Upper lobe of left lung (tissue), 6 donors: Measurements from ENCODE around the gene TMEM107. TPM values are rescaled to one million over a fixed set of nuclear protein-coding genes. Genes with fewer than 3 reads are reported as not detected.
A peak's percentile ranks its signal among the peaks of the same experiment; 100 is the strongest.

Experiments used
- ATAC-seq, 2 donors: fragments of 200-7000 bp; cut with Tn5 transposase; one replicate each; pipeline ENCODE4 v1.9.1; 2022; ENCODE audit warnings: mild to moderate bottlenecking in 2 of 2, moderate library complexity in 2 of 2; ENCODE audit not compliant: low FRiP score in 2 of 2
- DNase-seq, 2 donors: peaks; one replicate each; pipeline ENCODE4 v3.0.0-alpha.2; 2019 to 2020
- H3K27ac ChIP-seq, 4 donors: fragments of 200-600 bp; sonication (generic); one replicate each; pipeline ENCODE4 v1.5.1; 2016 to 2019
- H3K27me3 ChIP-seq, 4 donors: fragments of 200-600 bp; sonication (generic); one replicate each; pipeline ENCODE4 v1.5.1; 2017 to 2019
- H3K36me3 ChIP-seq, 4 donors: fragments of 200-600 bp; sonication (generic); one replicate each; pipeline ENCODE4 v1.5.1; 2016 to 2019
- H3K4me1 ChIP-seq, 4 donors: fragments of 200-600 bp; sonication (generic); one replicate each; pipeline ENCODE4 v1.5.1; 2018 to 2019
- H3K4me3 ChIP-seq, 4 donors: fragments of 200-600 bp; sonication (generic); one replicate each; pipeline ENCODE4 v1.5.1; 2017 to 2019; ENCODE audit warnings: mild to moderate bottlenecking in 2 of 4, moderate library complexity in 1 of 4
- H3K9me3 ChIP-seq, 4 donors: fragments of 200-600 bp; sonication (generic); one replicate each; pipeline ENCODE4 v1.5.1; 2018 to 2019
- EP300 ChIP-seq, 4 donors: sonication (generic); formaldehyde crosslinking; IDR thresholded peaks; one replicate each; pipeline ENCODE4 v1.5.1; 2017; ENCODE audit warnings: antibody characterized with exemption in 4 of 4, control low read depth in 2 of 4
- POLR2A ChIP-seq, 4 donors: fragments of 450-650 bp; IDR thresholded peaks; one replicate each; pipeline ENCODE4 v1.5.1; 2016 to 2017; ENCODE audit warnings: antibody characterized with exemption in 4 of 4, mild to moderate bottlenecking in 2 of 4
- POLR2AphosphoS5 ChIP-seq, 2 donors: sonication (generic); formaldehyde crosslinking; IDR thresholded peaks; one replicate each; pipeline ENCODE4 v1.5.1; 2017; ENCODE audit warnings: antibody characterized with exemption in 2 of 2
- WGBS, 2 donors: methylation state at CpG; one replicate each; pipeline ENCODE4 v1.1.5; 2017 to 2018; 5-methylcytosine and 5-hydroxymethylcytosine counted together
- total RNA-seq, 6 donors: library from RNA; depleted of rRNA in 4 of 6; stranded (reverse); fragments of >200 nt in 4 of 6; gene quantifications; one replicate each; pipeline versions ENCODE4 v1.1.0 to v1.2.1, GENCODE V29; 2016 to 2021
- TF ChIP-seq, protein P1 (sequence below), 6 experiments: fragments of 450-650 bp in 4 of 6; fragments of 200-600 bp in 2 of 6; sonication (generic) in 2 of 6; IDR thresholded peaks; one replicate each; pipeline ENCODE4 v1.5.1; 2016 to 2019; ENCODE audit warnings: antibody characterized with exemption in 6 of 6
- donor health status: DM: no; HTN: no; CAD: no; lungs with moderate emphysema.
- donor health status: DM: no; HTN: yes; CAD: no; lungs with severe emphysema.

The TMEM107 gene
- total RNA-seq, 6 donors from 2014 or later: 11.5 to 32.5 (median 17.3) TPM

DNA sequence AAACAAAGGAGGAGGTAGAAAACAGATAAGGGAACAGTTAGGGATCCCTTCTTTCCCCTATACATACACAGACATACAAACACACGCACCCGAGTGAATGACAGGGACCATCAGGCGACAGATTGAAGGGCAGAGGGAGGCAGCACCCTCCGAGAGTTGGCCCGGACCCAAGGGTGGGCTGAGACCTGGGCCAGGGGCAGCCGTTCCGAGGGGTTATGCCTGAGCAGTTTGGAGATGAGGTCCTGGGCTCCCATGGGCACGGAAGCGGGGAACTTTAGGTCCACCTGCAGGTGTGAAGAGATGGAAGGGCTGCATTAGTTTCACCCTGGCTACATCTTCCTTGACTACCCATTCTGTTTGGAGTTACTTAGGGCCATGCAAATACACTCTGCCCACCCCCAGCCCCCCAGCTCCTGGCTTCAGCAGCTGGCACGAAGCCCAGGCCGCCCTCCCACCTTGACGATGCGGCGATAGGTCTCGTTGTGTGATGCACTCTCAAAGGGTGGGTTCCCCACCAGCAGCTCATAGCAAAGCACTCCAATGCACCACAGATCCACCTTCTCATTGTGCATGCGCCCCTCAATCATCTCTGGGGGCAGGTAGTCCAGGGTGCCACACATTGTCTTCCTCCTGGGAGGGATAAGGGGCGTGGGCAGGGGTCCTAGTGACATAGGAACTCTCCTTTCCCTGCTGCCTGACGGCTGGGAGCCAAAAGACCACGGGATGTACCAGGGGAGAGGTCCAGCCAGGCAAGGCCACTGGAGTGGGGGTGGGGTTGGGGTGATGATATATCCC, 28.8 kb upstream of the TMEM107 start:
- TF ChIP-seq, protein P1, sequence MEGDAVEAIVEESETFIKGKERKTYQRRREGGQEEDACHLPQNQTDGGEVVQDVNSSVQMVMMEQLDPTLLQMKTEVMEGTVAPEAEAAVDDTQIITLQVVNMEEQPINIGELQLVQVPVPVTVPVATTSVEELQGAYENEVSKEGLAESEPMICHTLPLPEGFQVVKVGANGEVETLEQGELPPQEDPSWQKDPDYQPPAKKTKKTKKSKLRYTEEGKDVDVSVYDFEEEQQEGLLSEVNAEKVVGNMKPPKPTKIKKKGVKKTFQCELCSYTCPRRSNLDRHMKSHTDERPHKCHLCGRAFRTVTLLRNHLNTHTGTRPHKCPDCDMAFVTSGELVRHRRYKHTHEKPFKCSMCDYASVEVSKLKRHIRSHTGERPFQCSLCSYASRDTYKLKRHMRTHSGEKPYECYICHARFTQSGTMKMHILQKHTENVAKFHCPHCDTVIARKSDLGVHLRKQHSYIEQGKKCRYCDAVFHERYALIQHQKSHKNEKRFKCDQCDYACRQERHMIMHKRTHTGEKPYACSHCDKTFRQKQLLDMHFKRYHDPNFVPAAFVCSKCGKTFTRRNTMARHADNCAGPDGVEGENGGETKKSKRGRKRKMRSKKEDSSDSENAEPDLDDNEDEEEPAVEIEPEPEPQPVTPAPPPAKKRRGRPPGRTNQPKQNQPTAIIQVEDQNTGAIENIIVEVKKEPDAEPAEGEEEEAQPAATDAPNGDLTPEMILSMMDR (IDR thresholded peaks at IDR 0.05): no peak
- TF ChIP-seq EP300 (IDR thresholded peaks at IDR 0.05) (no peak), POLR2A (IDR thresholded peaks at IDR 0.05) (no peak), POLR2AphosphoS5 (IDR thresholded peaks at IDR 0.05) (no peak)
- Histone ChIP-seq H3K27me3 (no peaks in the 10 kb centered on the region), H3K4me3 (no peak overlapping the region), H3K9me3 (no peaks in the 10 kb centered on the region), H3K27ac (no peak overlapping the region), H3K36me3 (no peaks in the 10 kb centered on the region), H3K4me1 (peaks cover 3 to 4% (median 3%) of the 10 kb centered on the region in 4 donors)
- DNase-seq: no peak
- no peak for ATAC-seq
- 89 to 91% methylated on average over 17 to 19 of the region's 19 CpGs for whole genome bisulfite sequencing, 2 donors

DNA sequence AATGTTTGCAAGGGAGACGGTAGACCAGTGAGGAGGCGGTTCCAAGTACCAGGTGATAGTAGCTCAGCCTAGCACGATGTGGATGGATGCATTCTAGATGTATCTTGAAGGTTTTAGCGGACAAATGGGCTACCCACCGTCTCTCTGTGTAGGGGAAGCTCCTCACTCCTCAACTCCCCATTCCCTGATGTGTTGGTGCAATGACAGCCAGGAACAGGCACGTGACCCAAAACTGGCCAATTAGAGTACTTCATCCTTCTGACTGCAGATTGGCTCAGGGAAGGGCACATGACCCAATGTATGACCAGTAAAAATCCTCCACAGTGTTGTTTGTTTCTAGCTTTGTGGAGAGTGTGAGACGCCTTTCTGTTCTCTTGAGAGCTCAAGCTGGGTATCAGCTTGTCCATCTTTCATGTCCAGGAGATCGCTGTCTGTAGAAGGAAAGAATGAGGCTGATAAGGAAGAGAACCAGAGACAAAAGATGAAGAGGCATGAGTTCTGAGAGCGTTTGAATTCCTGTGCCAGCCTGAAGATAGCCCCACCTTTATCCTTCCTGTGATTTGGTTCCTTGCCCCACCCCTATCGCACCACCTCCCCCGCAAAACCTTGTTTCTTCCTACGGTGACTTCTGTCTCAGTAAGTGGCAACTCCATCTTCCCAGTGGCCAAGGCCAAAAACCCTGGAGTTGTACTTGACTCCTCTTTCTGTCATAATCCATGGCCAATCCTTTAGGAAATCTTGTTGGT, 16.1 kb upstream of the TMEM107 start:
- peak overlapping the region; percentile 13 to 46 (median 27) for H3K4me3 ChIP-seq
- WGBS, 2 donors: 19 to 21% methylated on average over 12 of the region's 12 CpGs
- no peaks in the 10 kb centered on the region for H3K27me3 ChIP-seq
- H3K4me1 ChIP-seq: peaks cover 35 to 47% (median 41%) of the 10 kb centered on the region in 4 donors
- DNase-seq: peak in 1 of 2 donors; percentile 87
- no peaks in the 10 kb centered on the region for H3K36me3 ChIP-seq
- peak overlapping the region; percentile 55 to 87 (median 86) for H3K27ac ChIP-seq
- peak; percentile 57 to 63 for ATAC-seq
- TF ChIP-seq POLR2AphosphoS5 (IDR thresholded peaks at IDR 0.05) (peak; percentile 73 to 74), POLR2A (IDR thresholded peaks at IDR 0.05) (peak in 2 of 4 donors; percentile 57 to 85), EP300 (IDR thresholded peaks at IDR 0.05) (no peak)
- H3K9me3 ChIP-seq: no peaks in the 10 kb centered on the region

DNA sequence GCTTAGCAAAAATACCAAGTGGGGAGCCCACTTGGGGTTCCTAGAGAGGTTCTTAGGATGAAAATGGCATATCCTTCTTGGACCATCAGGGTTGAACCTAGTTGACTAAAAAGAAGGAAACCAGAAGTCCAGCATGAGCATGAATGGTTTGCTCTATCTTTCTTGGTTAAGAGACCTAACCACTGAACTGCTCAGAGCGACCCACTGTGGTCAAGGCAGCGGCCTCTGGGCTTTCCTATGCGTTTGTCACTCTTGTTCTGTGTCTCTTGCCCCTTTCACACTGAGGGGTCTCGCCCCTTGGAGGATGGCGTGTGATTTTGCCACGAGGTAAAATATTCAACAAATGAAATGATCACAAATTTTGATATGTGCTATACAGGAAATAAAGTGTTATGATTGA, 14.3 kb upstream of the TMEM107 start:
- Histone ChIP-seq H3K9me3 (no peaks in the 10 kb centered on the region), H3K36me3 (no peaks in the 10 kb centered on the region), H3K4me1 (peaks cover 35 to 58% (median 44%) of the 10 kb centered on the region in 4 donors), H3K27ac (peak overlapping the region; percentile 97 to 99 (median 98)), H3K27me3 (no peaks in the 10 kb centered on the region), H3K4me3 (peak overlapping the region in 2 of 4 donors; percentile 65 to 80)
- ATAC-seq (no peak), DNase-seq (no peak)
- TF ChIP-seq EP300 (IDR thresholded peaks at IDR 0.05): no peak
- TF ChIP-seq, protein P1 (IDR thresholded peaks at IDR 0.05): no peak
- no peak for TF ChIP-seq POLR2A (IDR thresholded peaks at IDR 0.05)
- no peak for TF ChIP-seq POLR2AphosphoS5 (IDR thresholded peaks at IDR 0.05)
- WGBS, 2 donors: 24 to 38% methylated on average over 6 of the region's 6 CpGs

DNA sequence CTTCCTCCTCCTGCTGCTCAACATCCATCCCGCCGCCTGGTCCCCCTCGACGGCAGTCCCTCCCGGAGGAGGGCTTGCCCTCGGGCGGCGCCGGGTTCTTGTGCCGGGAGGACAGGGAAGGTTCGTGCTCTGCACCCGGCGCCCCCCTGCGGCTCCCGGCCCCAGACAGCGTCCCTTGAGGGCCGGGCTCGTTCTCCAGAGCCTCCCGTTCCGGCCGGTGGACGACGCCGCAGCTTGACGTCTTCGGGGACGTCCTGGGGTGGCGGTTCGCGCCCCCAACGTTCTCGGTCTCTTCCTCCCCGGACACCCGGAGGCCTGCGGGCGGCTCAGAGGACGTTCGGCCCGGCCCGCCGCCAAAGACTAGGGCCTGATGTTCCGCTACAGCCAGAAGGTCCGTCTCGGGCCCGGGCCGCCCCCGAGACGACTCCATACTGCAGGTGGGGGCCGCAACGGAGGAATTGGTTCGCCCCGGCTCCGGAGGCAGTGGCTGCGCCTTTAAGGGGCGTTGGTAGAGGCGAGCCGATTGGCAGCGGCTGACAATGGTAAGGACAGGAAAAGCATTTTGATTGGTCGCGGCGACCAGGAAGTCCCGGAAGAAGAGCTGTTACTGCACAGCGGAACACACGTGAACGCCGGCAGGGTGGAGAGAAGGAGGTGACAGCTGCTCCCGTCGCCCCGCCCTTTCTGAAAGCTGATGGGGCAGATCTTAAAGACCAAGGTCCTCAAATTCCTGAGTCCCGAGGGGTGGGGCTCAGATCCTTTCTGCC, 13.7 kb upstream of the TMEM107 start, which contains the start of gene BORCS6:
Gene BORCS6, minus strand, starts transcription at position 470 of the 767 bp plus-strand sequence. Its CDS starts 40 bp downstream, at position 430.
- TF ChIP-seq EP300 (IDR thresholded peaks at IDR 0.05): no peak
- TF ChIP-seq, protein P1 (IDR thresholded peaks at IDR 0.05): peak in 3 of 6 experiments; percentile 11 to 41 (median 31)
- peak in 3 of 4 donors; percentile 54 to 89 (median 87) for TF ChIP-seq POLR2A (IDR thresholded peaks at IDR 0.05)
- peak; percentile 70 to 94 for TF ChIP-seq POLR2AphosphoS5 (IDR thresholded peaks at IDR 0.05)
- peak within 1 kb of the TSS; percentile 65 to 80 (median 72) for H3K4me3 ChIP-seq
- peak within 1 kb of the TSS; percentile 97 to 99 (median 98) for H3K27ac ChIP-seq
- 0 to 1% methylated on average over 13 to 57 of the region's 70 CpGs for WGBS, 2 donors
- peaks cover 35 to 63% (median 44%) of the 10 kb centered on the region in 4 donors for H3K4me1 ChIP-seq
- peak; percentile 94 to 99 for DNase-seq
- ATAC-seq: peak; percentile 85 to 92
- H3K27me3 ChIP-seq: no peaks in the 10 kb centered on the region
- H3K36me3 ChIP-seq: no peaks in the 10 kb centered on the region
- no peaks in the 10 kb centered on the region for H3K9me3 ChIP-seq
